Choroid plexus epithelial cell (primary cell): ENCODE results near the gene DOCK10.

Experiments used
- DNase-seq: peaks from one replicate; pipeline ENCODE4 v3.0.0-alpha.2; 2010; ENCODE audit warnings: low read depth
- H3K4me3 ChIP-seq: 2 replicates; pipeline ENCODE4 v1.5.1; 2011; ENCODE audit warnings: low read depth, mild to moderate bottlenecking, control low read depth, low read length, moderate library complexity
- CTCF ChIP-seq: conservative IDR thresholded peaks from 2 replicates; pipeline ENCODE4 v1.5.1; 2011; ENCODE audit warnings: low read depth, mild to moderate bottlenecking, control low read depth, inconsistent platforms, low read length, moderate library complexity

Gene DOCK10

GRCh38 chr2:224971214-224971613 lies 71.1 kb downstream of the DOCK10 start:
- DNase-seq: no peak
- H3K4me3 ChIP-seq: no peak overlapping the region
- TF ChIP-seq CTCF: no peak

- H3K4me3 ChIP-seq: no peak overlapping the region
- no peak for TF ChIP-seq CTCF
- no peak for DNase-seq
Observed at GRCh38 chr2:224970311-224970710, 72.0 kb downstream of the DOCK10 start.

DNA sequence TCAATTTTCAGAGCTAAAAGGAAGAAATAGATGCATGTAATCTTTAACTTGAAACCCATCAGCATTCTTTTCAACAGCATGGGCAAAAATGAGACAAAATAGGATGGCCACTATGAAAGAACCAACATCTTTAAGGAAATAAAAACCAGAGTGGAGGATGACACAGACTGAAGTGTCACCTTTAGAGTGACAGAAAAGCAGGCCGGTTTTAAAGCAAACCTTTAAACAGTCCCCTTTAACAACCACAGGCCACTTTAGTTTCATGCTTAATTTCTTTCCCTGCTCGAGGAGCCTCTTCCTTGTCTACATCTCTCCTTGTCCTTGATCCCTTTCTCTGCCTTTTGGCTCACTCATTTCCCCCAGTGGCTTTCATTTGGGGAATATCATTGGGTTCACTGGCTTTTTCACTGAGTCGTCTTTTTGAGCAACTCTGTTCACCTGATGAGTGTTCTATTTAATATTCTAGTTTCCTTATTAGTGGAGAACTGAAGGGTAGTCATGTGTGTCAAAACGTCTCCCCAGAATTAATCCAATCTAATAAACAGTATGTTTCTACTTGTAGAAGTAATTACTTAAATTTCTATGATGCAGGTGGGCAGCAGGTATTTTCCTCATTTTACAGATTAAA lies 72.5 kb downstream of the DOCK10 start:
- TF ChIP-seq CTCF: no peak
- H3K4me3 ChIP-seq: no peak overlapping the region
- DNase-seq: no peak

DNA sequence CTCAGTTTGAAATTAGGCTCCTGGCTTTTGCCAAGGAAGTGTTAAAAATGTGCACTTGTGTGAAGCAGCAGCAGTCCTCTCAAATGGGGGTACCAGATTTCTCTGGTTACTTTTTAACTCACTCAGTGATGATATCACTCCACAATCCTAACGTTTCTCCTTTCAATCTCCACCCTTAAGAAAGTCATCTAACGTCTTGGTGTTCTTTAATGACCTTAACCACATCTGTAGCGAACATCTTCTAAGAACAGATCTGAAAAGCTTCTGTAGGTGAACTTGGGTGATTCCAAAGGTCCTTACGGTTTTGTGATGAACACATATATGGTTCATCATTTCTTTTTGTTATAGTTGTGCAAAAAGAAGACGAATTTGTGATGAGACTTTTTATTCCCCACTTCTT lies 73.2 kb downstream of the DOCK10 start:
- no peak for TF ChIP-seq CTCF
- DNase-seq: no peak

GRCh38 chr2:224968051-224968450 lies 74.2 kb downstream of the DOCK10 start:
- peak; percentile 42 for DNase-seq
- no peak for TF ChIP-seq CTCF
- H3K4me3 ChIP-seq: no peak overlapping the region

More for the DNA sequence above, 73.2 kb downstream of the DOCK10 start:
- no peak overlapping the region for H3K4me3 ChIP-seq

- no peak for DNase-seq
- TF ChIP-seq CTCF: no peak
- H3K4me3 ChIP-seq: no peak overlapping the region
Observed at GRCh38 chr2:224966613-224967012, 75.7 kb downstream of the DOCK10 start.

- TF ChIP-seq CTCF: no peak
- no peak for DNase-seq
- H3K4me3 ChIP-seq: no peak overlapping the region
Observed at GRCh38 chr2:224959556-224959955, 82.7 kb downstream of the DOCK10 start.
